ENCODE results near the gene TYW1.
"Not testable (repeated sequence)": the region's sequence is repeated elsewhere in the genome, so short reads cannot be mapped to it uniquely, and the experiment has no call there.

Gene TYW1

GRCh38 chr7:67100956-67101361 is 104.3 kb downstream of the TYW1 start:
- peak; percentile 15 for DNase-seq (ENCODE audit: extremely low spot score)
- ChIA-PET CTCF (no interaction called here), POLR2A (no interaction called here)
- no peak for TF ChIP-seq L3MBTL2 (conservative IDR thresholded peaks at IDR 0.05)
- TF ChIP-seq HDGF (IDR thresholded peaks at IDR 0.05; ENCODE audit: borderline replicate concordance): no peak
- no peak for TF ChIP-seq LEF1 (IDR thresholded peaks at IDR 0.05; ENCODE audit: borderline replicate concordance)
- TF ChIP-seq ZNF384 (IDR thresholded peaks at IDR 0.05): no peak
- no peak for TF ChIP-seq FOXM1 (IDR thresholded peaks at IDR 0.05; ENCODE audit: borderline replicate concordance)
- TF ChIP-seq TARDBP (IDR thresholded peaks at IDR 0.05): no peak
- no peak for TF ChIP-seq PKNOX1 (IDR thresholded peaks at IDR 0.05)
- no peak for TF ChIP-seq FOXA1 (IDR thresholded peaks at IDR 0.05)

- CTCF ChIA-PET: interaction anchor here (0.6 kb wide), 1 partner anchor 258 kb away, joined by 3 read pairs; no protein-coding TSS in a partner anchor
- POLR2A ChIA-PET; DNase-seq (ENCODE audit: extremely low spot score): not testable (repeated sequence)
Measured at GRCh38 chr7:67104937-67105336, 108.3 kb downstream of the TYW1 start.

- TF ChIP-seq TARDBP (IDR thresholded peaks at IDR 0.05) (no peak), CTBP1 (IDR thresholded peaks at IDR 0.05; ENCODE audit: borderline replicate concordance) (no peak), FOXA1 (IDR thresholded peaks at IDR 0.05) (no peak), SP1 (IDR thresholded peaks at IDR 0.05) (no peak)
- ChIA-PET POLR2A (no interaction called here), CTCF (interaction anchor here (0.6 kb wide), 1 partner anchor 257 kb away, joined by 3 read pairs; no protein-coding TSS in a partner anchor)
- DNase-seq (ENCODE audit: extremely low spot score): no peak
Measured at GRCh38 chr7:67105377-67105776, 108.7 kb downstream of the TYW1 start.

- POLR2A ChIA-PET; CTCF ChIA-PET; DNase-seq (ENCODE audit: extremely low spot score): not testable (repeated sequence)
Measured at GRCh38 chr7:67106255-67106654, 109.6 kb downstream of the TYW1 start.

- DNase-seq (ENCODE audit: extremely low spot score); POLR2A ChIA-PET; CTCF ChIA-PET: not testable (repeated sequence)
Measured at GRCh38 chr7:67111342-67111741, 114.7 kb downstream of the TYW1 start.

- CTCF ChIA-PET; POLR2A ChIA-PET; DNase-seq (ENCODE audit: extremely low spot score): not testable (repeated sequence)
Measured at GRCh38 chr7:67114483-67115246, 118.0 kb downstream of the TYW1 start.

- CTCF ChIA-PET, POLR2A ChIA-PET: not testable (repeated sequence)
Measured at GRCh38 chr7:67120491-67120890, 123.9 kb downstream of the TYW1 start.

GRCh38 chr7:67128257-67128656 is 131.6 kb downstream of the TYW1 start:
- DNase-seq (ENCODE audit: extremely low spot score); POLR2A ChIA-PET; CTCF ChIA-PET: not testable (repeated sequence)

More at GRCh38 chr7:67120491-67120890, 123.9 kb downstream of the TYW1 start:
- DNase-seq (ENCODE audit: extremely low spot score): not testable (repeated sequence)

GRCh38 chr7:67130766-67131165 is 134.1 kb downstream of the TYW1 start:
- POLR2A ChIA-PET; DNase-seq (ENCODE audit: extremely low spot score): not testable (repeated sequence)
- CTCF ChIA-PET: interaction anchor here (0.6 kb wide), 1 partner anchor 90 kb away, joined by 6 read pairs; no protein-coding TSS in a partner anchor

- CTCF ChIA-PET: interaction anchor here (0.6 kb wide), 1 partner anchor 697 kb away, joined by 5 read pairs; no protein-coding TSS in a partner anchor
- POLR2A ChIA-PET; DNase-seq (ENCODE audit: extremely low spot score): not testable (repeated sequence)
Measured at GRCh38 chr7:67134912-67135311, 138.3 kb downstream of the TYW1 start.

GRCh38 chr7:67135617-67136486 is 139.2 kb downstream of the TYW1 start:
- DNase-seq (ENCODE audit: extremely low spot score); POLR2A ChIA-PET; CTCF ChIA-PET: not testable (repeated sequence)

GRCh38 chr7:67137489-67137888 is 140.9 kb downstream of the TYW1 start:
- POLR2A ChIA-PET; CTCF ChIA-PET; DNase-seq (ENCODE audit: extremely low spot score): not testable (repeated sequence)

GRCh38 chr7:67139876-67140275 is 143.2 kb downstream of the TYW1 start:
- POLR2A ChIA-PET; DNase-seq (ENCODE audit: extremely low spot score); CTCF ChIA-PET: not testable (repeated sequence)

GRCh38 chr7:67141001-67141400 is 144.4 kb downstream of the TYW1 start:
- CTCF ChIA-PET; DNase-seq (ENCODE audit: extremely low spot score); POLR2A ChIA-PET: not testable (repeated sequence)

- POLR2A ChIA-PET; DNase-seq (ENCODE audit: extremely low spot score): not testable (repeated sequence)
- CTCF ChIA-PET: interaction anchor here (0.7 kb wide), 1 partner anchor 101 kb away, joined by 3 read pairs; no protein-coding TSS in a partner anchor
Measured at GRCh38 chr7:67143091-67143786, 146.6 kb downstream of the TYW1 start.
